Upper lobe of left lung (tissue), 6 donors: ENCODE measurements around the gene WDR49. TPM values are rescaled to one million over a fixed set of nuclear protein-coding genes. Genes with fewer than 3 reads are reported as not detected.

Experiments
- ATAC-seq, 2 donors: fragments of 200-7000 bp; cut with Tn5 transposase; one replicate each; pipeline ENCODE4 v1.9.1; 2022; ENCODE audit warnings: mild to moderate bottlenecking in 2 of 2, moderate library complexity in 2 of 2; ENCODE audit not compliant: low FRiP score in 2 of 2
- DNase-seq, 2 donors: peaks; one replicate each; pipeline ENCODE4 v3.0.0-alpha.2; 2019 to 2020
- H3K27ac ChIP-seq, 4 donors: fragments of 200-600 bp; sonication (generic); one replicate each; pipeline ENCODE4 v1.5.1; 2016 to 2019
- H3K27me3 ChIP-seq, 4 donors: fragments of 200-600 bp; sonication (generic); one replicate each; pipeline ENCODE4 v1.5.1; 2017 to 2019
- H3K36me3 ChIP-seq, 4 donors: fragments of 200-600 bp; sonication (generic); one replicate each; pipeline ENCODE4 v1.5.1; 2016 to 2019
- H3K4me1 ChIP-seq, 4 donors: fragments of 200-600 bp; sonication (generic); one replicate each; pipeline ENCODE4 v1.5.1; 2018 to 2019
- H3K4me3 ChIP-seq, 4 donors: fragments of 200-600 bp; sonication (generic); one replicate each; pipeline ENCODE4 v1.5.1; 2017 to 2019; ENCODE audit warnings: mild to moderate bottlenecking in 2 of 4, moderate library complexity in 1 of 4
- H3K9me3 ChIP-seq, 4 donors: fragments of 200-600 bp; sonication (generic); one replicate each; pipeline ENCODE4 v1.5.1; 2018 to 2019
- CTCF ChIP-seq, 6 experiments: fragments of 450-650 bp in 4 of 6; fragments of 200-600 bp in 2 of 6; sonication (generic) in 2 of 6; IDR thresholded peaks; one replicate each; pipeline ENCODE4 v1.5.1; 2016 to 2019; ENCODE audit warnings: antibody characterized with exemption in 6 of 6
- EP300 ChIP-seq, 4 donors: sonication (generic); formaldehyde crosslinking; IDR thresholded peaks; one replicate each; pipeline ENCODE4 v1.5.1; 2017; ENCODE audit warnings: antibody characterized with exemption in 4 of 4, control low read depth in 2 of 4
- POLR2A ChIP-seq, 4 donors: fragments of 450-650 bp; IDR thresholded peaks; one replicate each; pipeline ENCODE4 v1.5.1; 2016 to 2017; ENCODE audit warnings: antibody characterized with exemption in 4 of 4, mild to moderate bottlenecking in 2 of 4
- POLR2AphosphoS5 ChIP-seq, 2 donors: sonication (generic); formaldehyde crosslinking; IDR thresholded peaks; one replicate each; pipeline ENCODE4 v1.5.1; 2017; ENCODE audit warnings: antibody characterized with exemption in 2 of 2
- WGBS, 2 donors: methylation state at CpG; one replicate each; pipeline ENCODE4 v1.1.5; 2017 to 2018; 5-methylcytosine and 5-hydroxymethylcytosine counted together
- total RNA-seq, 6 donors: library from RNA; depleted of rRNA in 4 of 6; stranded (reverse); fragments of >200 nt in 4 of 6; gene quantifications; one replicate each; pipeline versions ENCODE4 v1.1.0 to v1.2.1, GENCODE V29; 2016 to 2021
- donor health status: DM: no; HTN: no; CAD: no; lungs with moderate emphysema.
- donor health status: DM: no; HTN: yes; CAD: no; lungs with severe emphysema.

WDR49 gene
- total RNA-seq, 6 donors from 2014 or later, result 2.6 to 37.3 (median 11.8) TPM

DNA sequence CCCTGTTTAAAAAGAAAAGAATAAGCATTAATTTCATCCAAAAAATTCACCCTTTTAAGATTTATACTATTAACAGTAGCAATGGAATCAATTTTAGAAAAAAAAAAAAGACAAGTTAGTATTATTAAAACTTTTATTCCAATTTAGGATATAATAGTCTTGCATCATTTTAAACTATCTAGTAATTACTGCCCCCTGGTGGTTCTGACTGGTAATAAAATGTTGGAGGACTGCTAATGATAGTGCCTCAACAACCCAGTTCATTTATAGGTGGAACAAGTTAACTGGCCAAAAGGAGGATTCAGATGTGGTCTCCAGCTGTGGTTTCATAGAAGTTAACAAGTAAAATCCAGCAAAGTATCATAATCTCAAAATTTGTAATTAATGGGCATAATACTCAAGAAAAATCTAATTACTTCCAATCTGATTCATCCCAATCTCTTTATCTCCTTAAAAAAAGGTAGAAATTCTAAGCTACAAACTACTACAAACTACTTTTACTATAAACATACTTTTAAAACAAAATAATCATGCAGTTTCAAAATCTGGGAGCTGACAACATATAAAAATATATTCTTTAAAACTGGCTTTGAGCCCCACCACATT is 30.7 kb upstream of the WDR49 start:
- Histone ChIP-seq H3K27ac (no peak overlapping the region), H3K36me3 (peaks cover 0 to 49% (median 10%) of the 10 kb centered on the region in 4 donors), H3K4me1 (no peaks in the 10 kb centered on the region), H3K4me3 (no peak overlapping the region), H3K9me3 (no peaks in the 10 kb centered on the region), H3K27me3 (no peaks in the 10 kb centered on the region)
- DNase-seq, result peak in 1 of 2 donors; percentile 22
- TF ChIP-seq CTCF (IDR thresholded peaks at IDR 0.05), result peak; percentile 54 to 79 (median 64)
- no peak for TF ChIP-seq POLR2A (IDR thresholded peaks at IDR 0.05)
- no peak for TF ChIP-seq POLR2AphosphoS5 (IDR thresholded peaks at IDR 0.05)
- no peak for TF ChIP-seq EP300 (IDR thresholded peaks at IDR 0.05)
- peak in 1 of 2 donors; percentile 80 for ATAC-seq

DNA sequence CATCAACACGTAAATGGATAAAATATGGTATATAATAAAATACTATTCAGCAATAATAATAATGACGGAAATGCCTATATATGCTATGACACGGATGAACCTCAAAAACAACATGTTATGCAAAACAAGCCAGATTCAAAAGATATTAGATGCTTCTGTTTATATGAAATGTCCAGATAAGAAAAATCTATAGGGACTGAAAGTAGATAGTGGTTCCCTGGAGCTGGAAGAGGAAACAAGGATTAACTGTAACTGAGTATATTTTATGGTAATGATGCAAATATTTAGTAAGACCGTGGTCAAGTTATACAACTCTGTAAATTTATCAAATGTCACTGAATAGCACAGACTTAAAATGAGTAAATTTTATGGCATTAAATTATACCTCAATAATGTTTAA is 25.8 kb upstream of the WDR49 start:
- whole genome bisulfite sequencing, 2 donors, result 93 to 95% methylated on average over 4 of the region's 4 CpGs
- no peak overlapping the region for H3K27ac ChIP-seq
- no peak for DNase-seq
- H3K27me3 ChIP-seq, result no peaks in the 10 kb centered on the region
- no peaks in the 10 kb centered on the region for H3K4me1 ChIP-seq
- H3K36me3 ChIP-seq, result peaks cover 0 to 58% (median 13%) of the 10 kb centered on the region in 4 donors
- peaks cover 4 to 15% (median 11%) of the 10 kb centered on the region in 4 donors for H3K9me3 ChIP-seq
- no peak for TF ChIP-seq POLR2AphosphoS5 (IDR thresholded peaks at IDR 0.05)
- TF ChIP-seq POLR2A (IDR thresholded peaks at IDR 0.05), result no peak
- TF ChIP-seq EP300 (IDR thresholded peaks at IDR 0.05), result no peak
- TF ChIP-seq CTCF (IDR thresholded peaks at IDR 0.05), result no peak
- no peak overlapping the region for H3K4me3 ChIP-seq
- ATAC-seq, result no peak

DNA sequence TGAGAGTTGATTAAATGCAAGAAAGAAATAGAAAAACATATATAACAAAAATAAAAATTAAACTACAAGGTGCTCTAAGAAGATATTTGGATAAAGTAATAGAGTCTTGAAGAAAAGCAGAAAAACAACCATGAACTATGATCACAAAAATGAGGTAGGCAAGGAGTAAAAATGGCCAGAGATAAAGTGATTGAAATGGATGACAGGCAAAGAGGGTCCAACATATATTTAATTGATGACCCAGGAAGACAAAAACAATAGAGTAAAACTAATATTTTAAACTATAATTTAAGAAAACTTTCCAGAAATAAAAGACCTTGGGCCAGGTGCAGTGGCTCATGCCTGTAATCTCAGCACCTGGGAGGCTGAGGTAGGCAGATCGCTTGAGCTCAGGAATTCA is 22.1 kb upstream of the WDR49 start:
- TF ChIP-seq CTCF (IDR thresholded peaks at IDR 0.05), result no peak
- TF ChIP-seq POLR2A (IDR thresholded peaks at IDR 0.05), result no peak
- no peak for TF ChIP-seq EP300 (IDR thresholded peaks at IDR 0.05)
- TF ChIP-seq POLR2AphosphoS5 (IDR thresholded peaks at IDR 0.05), result no peak
- no peak overlapping the region for H3K27ac ChIP-seq
- H3K9me3 ChIP-seq, result peaks cover 4 to 15% (median 11%) of the 10 kb centered on the region in 4 donors
- H3K4me3 ChIP-seq, result no peak overlapping the region
- 94 to 96% methylated on average over 1 of the region's 1 CpG for WGBS, 2 donors
- DNase-seq (no peak), ATAC-seq (no peak)
- no peaks in the 10 kb centered on the region for H3K27me3 ChIP-seq
- H3K4me1 ChIP-seq, result no peaks in the 10 kb centered on the region
- H3K36me3 ChIP-seq, result peaks cover 0 to 49% (median 11%) of the 10 kb centered on the region in 4 donors

- WGBS, 2 donors, result 90 to 95% methylated on average over 1 of the region's 1 CpG
- Histone ChIP-seq H3K36me3 (peaks cover 0 to 42% (median 11%) of the 10 kb centered on the region in 4 donors), H3K9me3 (peaks cover 4 to 15% (median 11%) of the 10 kb centered on the region in 4 donors), H3K27me3 (no peaks in the 10 kb centered on the region), H3K4me1 (no peaks in the 10 kb centered on the region), H3K27ac (no peak overlapping the region), H3K4me3 (no peak overlapping the region)
- DNase-seq (no peak), ATAC-seq (no peak)
- TF ChIP-seq EP300 (IDR thresholded peaks at IDR 0.05), result no peak
- no peak for TF ChIP-seq POLR2A (IDR thresholded peaks at IDR 0.05)
- no peak for TF ChIP-seq POLR2AphosphoS5 (IDR thresholded peaks at IDR 0.05)
- no peak for TF ChIP-seq CTCF (IDR thresholded peaks at IDR 0.05)
These were observed 19.5 kb upstream of the WDR49 start for GRCh38 chr3:167673221-167673620.

- Histone ChIP-seq H3K27me3 (no peaks in the 10 kb centered on the region), H3K27ac (no peak overlapping the region), H3K4me1 (no peaks in the 10 kb centered on the region), H3K4me3 (no peak overlapping the region), H3K9me3 (peaks cover 4 to 15% (median 11%) of the 10 kb centered on the region in 4 donors), H3K36me3 (peaks cover 0 to 40% (median 11%) of the 10 kb centered on the region in 4 donors)
- TF ChIP-seq POLR2AphosphoS5 (IDR thresholded peaks at IDR 0.05), result no peak
- TF ChIP-seq POLR2A (IDR thresholded peaks at IDR 0.05), result no peak
- TF ChIP-seq EP300 (IDR thresholded peaks at IDR 0.05), result no peak
- TF ChIP-seq CTCF (IDR thresholded peaks at IDR 0.05), result no peak
- DNase-seq, result no peak
- ATAC-seq, result no peak
- WGBS, 2 donors, result 62 to 76% methylated on average over 4 of the region's 4 CpGs
These were observed 18.2 kb upstream of the WDR49 start for GRCh38 chr3:167671878-167672427.
